HEK293 (cell line): ENCODE measurements around the gene UBR4.

Experiments
- CTCF ChIP-seq: fragments of 450-650 bp; formaldehyde crosslinking; IDR thresholded peaks from 2 replicates; pipeline ENCODE4 v1.5.1; 2016; ENCODE audit warnings: missing biosample characterization, missing genetic modification characterization
- TF ChIP-seq, protein P1 (sequence below): fragments of 450-650 bp; formaldehyde crosslinking; conservative IDR thresholded peaks from 2 replicates; pipeline ENCODE4 v1.5.1; 2016; ENCODE audit warnings: low read depth, missing biosample characterization, missing genetic modification characterization

- TF ChIP-seq, protein P1, sequence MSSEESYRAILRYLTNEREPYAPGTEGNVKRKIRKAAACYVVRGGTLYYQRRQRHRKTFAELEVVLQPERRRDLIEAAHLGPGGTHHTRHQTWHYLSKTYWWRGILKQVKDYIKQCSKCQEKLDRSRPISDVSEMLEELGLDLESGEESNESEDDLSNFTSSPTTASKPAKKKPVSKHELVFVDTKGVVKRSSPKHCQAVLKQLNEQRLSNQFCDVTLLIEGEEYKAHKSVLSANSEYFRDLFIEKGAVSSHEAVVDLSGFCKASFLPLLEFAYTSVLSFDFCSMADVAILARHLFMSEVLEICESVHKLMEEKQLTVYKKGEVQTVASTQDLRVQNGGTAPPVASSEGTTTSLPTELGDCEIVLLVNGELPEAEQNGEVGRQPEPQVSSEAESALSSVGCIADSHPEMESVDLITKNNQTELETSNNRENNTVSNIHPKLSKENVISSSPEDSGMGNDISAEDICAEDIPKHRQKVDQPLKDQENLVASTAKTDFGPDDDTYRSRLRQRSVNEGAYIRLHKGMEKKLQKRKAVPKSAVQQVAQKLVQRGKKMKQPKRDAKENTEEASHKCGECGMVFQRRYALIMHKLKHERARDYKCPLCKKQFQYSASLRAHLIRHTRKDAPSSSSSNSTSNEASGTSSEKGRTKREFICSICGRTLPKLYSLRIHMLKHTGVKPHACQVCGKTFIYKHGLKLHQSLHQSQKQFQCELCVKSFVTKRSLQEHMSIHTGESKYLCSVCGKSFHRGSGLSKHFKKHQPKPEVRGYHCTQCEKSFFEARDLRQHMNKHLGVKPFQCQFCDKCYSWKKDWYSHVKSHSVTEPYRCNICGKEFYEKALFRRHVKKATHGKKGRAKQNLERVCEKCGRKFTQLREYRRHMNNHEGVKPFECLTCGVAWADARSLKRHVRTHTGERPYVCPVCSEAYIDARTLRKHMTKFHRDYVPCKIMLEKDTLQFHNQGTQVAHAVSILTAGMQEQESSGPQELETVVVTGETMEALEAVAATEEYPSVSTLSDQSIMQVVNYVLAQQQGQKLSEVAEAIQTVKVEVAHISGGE (tag by site-specific recombination), result no peak
- no peak for TF ChIP-seq CTCF (tag by site-specific recombination)
Measured at GRCh38 chr1:19153169-19153568, 56.9 kb downstream of the UBR4 start.
